ENCODE results near the gene LIF. TPM values are rescaled to one million over a fixed set of nuclear protein-coding genes. Genes with fewer than 3 reads are reported as not detected.

The LIF gene
- total and polyA plus RNA-seq, 2 donors (not counting 3 experiments of a cell fraction or from before 2014, with no cell fraction given) = 0.12 to 0.27 TPM

GRCh38 chr22:30202531-30203006, 44.0 kb downstream of the LIF start:
- no peak overlapping the region for H3K27ac ChIP-seq (ENCODE audit: insufficient read depth, low read depth, low read length)
- DNase-seq (ENCODE audit: low read depth, low spot score) = no peak

More at GRCh38 chr22:30202531-30203006, 44.0 kb downstream of the LIF start:
- H3K9me3 ChIP-seq (replicated peaks; ENCODE audit: control insufficient read depth, insufficient read depth, low read length) = no peaks in the 10 kb centered on the region
- ChIA-PET CTCF (interaction anchor here (1.2 kb wide), 1 partner anchor 53 kb away, joined by 3 read pairs; no protein-coding TSS in a partner anchor), POLR2A (no interaction called here)
- no peaks in the 10 kb centered on the region for H3K79me2 ChIP-seq (ENCODE audit: control insufficient read depth, insufficient read depth, low read length)
- H3K9ac ChIP-seq (replicated peaks; ENCODE audit: extremely low read depth, insufficient read depth, low read length) = no peak overlapping the region
- no peak for FAIRE-seq
- no peaks in the 10 kb centered on the region for H3K36me3 ChIP-seq (ENCODE audit: control insufficient read depth in 2 of 2, extremely low read depth in 1 of 2, insufficient read depth in 2 of 2, low read length in 2 of 2)
- dilution Hi-C loops (cut with MboI; ENCODE audit: extremely low pct_ligation_motif_present, low sequenced_read_pairs) (no loop called here), intact Hi-C loops (cut with micrococcal nuclease) (no loop called here)
- H2AFZ ChIP-seq (ENCODE audit: low read depth, low read length) = no peak overlapping the region
- no peaks in the 10 kb centered on the region for H3K9me1 ChIP-seq (replicated peaks; ENCODE audit: control insufficient read depth, extremely low read depth, insufficient read depth, low read length)
- TF ChIP-seq FOS (IDR thresholded peaks at IDR 0.05; ENCODE audit: borderline replicate concordance, insufficient read depth, low read length) (no peak), MYC (IDR thresholded peaks at IDR 0.05; ENCODE audit: low read depth, low read length) (no peak), GATA2 (IDR thresholded peaks at IDR 0.05; ENCODE audit: insufficient read depth, insufficient read length, low read depth, low read length) (no peak), JUN (IDR thresholded peaks at IDR 0.05; ENCODE audit: borderline replicate concordance, insufficient read depth, insufficient read length, low read depth) (no peak), EZH2 (IDR thresholded peaks at IDR 0.05; ENCODE audit: borderline replicate concordance, low read depth, low read length, severe bottlenecking) (no peak), POLR2A (IDR thresholded peaks at IDR 0.05; ENCODE audit: low read depth, low read length) (no peak), POLR2AphosphoS5 (IDR thresholded peaks at IDR 0.05; ENCODE audit: insufficient read depth, low read depth, low read length) (no peak)
- TF ChIP-seq, protein P1, sequence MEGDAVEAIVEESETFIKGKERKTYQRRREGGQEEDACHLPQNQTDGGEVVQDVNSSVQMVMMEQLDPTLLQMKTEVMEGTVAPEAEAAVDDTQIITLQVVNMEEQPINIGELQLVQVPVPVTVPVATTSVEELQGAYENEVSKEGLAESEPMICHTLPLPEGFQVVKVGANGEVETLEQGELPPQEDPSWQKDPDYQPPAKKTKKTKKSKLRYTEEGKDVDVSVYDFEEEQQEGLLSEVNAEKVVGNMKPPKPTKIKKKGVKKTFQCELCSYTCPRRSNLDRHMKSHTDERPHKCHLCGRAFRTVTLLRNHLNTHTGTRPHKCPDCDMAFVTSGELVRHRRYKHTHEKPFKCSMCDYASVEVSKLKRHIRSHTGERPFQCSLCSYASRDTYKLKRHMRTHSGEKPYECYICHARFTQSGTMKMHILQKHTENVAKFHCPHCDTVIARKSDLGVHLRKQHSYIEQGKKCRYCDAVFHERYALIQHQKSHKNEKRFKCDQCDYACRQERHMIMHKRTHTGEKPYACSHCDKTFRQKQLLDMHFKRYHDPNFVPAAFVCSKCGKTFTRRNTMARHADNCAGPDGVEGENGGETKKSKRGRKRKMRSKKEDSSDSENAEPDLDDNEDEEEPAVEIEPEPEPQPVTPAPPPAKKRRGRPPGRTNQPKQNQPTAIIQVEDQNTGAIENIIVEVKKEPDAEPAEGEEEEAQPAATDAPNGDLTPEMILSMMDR (IDR thresholded peaks at IDR 0.05; ENCODE audit: extremely low read depth in 1 of 2, insufficient read depth in 1 of 2, low read depth in 1 of 2, low read length in 2 of 2) = no peak
- TF ChIP-seq, protein P2, sequence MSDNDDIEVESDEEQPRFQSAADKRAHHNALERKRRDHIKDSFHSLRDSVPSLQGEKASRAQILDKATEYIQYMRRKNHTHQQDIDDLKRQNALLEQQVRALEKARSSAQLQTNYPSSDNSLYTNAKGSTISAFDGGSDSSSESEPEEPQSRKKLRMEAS (IDR thresholded peaks at IDR 0.05; ENCODE audit: insufficient read depth, insufficient read length) = no peak
- BruUV-seq (replicated peaks) = no TSS peak
- no peaks in the 10 kb centered on the region for H4K20me1 ChIP-seq (replicated peaks; ENCODE audit: control insufficient read depth, extremely low read depth, insufficient read depth, low read length)
- no peak overlapping the region for H3K4me3 ChIP-seq (replicated peaks in 1 of 3; ENCODE audit: insufficient read depth in 1 of 3, low read depth in 1 of 3, low read length in 3 of 3)
- no peaks in the 10 kb centered on the region for H3K27me3 ChIP-seq (ENCODE audit: control insufficient read depth in 2 of 2, insufficient read depth in 2 of 2, low read length in 2 of 2)
- peaks cover 13% of the 10 kb centered on the region for H3K4me1 ChIP-seq (ENCODE audit: control insufficient read depth, extremely low read depth, insufficient read depth, low read length)
- H3K4me2 ChIP-seq (ENCODE audit: insufficient read depth, low read length) = no peak overlapping the region
